Measurements from ENCODE around the gene OPN1SW.

OPN1SW gene

DNA sequence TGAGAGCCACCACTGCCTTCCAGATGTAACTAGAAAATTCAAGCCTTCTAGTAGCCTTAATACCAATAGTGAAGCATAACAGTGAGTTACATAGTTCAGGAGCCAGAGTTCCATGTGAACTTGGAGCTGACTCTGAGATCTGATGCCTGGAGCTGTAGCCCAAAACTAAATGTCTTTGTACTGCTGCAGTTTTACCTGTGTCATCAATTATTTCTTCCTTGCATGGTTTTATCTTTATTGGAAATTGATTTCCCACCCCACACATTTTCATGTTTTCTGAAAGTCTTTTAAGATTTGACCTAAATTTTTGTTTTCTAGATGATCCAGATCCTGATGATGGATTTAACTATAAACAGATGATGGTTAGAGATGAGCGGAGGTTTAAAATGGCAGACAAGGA lies 17.0 kb downstream of the OPN1SW start:
- DNase-seq (ENCODE audit: low spot score) = no peak

DNA sequence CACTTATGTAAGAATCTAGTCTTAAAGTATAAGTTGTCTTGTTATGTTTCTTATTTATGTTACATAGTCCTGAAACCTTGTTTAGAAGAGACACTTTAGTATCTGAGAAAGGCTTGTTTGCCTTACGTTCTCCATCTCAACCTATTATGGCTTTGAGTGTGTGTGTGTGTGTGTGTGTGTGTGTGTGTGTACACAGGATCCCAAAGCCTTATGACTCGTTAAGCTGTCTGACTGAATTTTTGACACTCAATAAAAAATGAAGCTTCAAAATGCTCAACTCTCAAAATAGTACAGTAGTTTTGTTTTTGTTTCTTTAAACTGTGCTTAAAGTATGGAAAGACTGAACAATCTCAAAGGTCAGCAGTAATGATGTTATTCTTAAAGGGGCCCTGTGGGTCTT lies 18.4 kb downstream of the OPN1SW start:
- no peak for DNase-seq (ENCODE audit: low spot score)

DNA sequence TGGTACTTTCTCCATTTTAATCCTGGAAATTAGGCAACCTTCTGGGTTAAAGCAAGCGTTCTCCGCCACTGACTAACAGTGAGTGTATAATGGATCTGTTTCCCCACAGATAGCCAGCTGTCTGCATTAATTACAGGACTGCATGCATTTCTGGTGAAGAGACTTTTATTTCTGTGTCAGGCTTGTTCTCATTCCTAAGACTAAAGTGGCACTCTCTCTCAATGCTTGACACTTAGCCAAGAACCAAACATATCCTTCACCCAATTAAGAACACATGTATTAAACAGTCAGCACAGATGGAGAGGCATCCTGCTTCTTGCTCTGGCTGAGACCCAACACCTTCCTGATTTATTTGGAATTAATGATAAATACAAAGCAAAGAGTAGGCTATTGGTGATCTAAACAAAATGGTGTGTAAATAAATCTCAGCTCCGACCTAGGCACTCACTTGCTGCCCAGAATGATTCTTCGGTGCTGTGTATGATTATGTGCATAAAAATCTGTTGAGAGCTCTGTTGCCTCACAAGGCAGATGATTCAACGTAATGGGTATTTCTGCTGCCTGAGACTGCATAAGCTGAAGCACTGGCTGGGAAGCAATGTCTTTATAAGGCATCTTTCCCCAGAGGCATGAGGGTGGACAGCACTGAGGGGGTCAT lies 19.6 kb downstream of the OPN1SW start:
- DNase-seq (ENCODE audit: low spot score) = peak; percentile 64

DNA sequence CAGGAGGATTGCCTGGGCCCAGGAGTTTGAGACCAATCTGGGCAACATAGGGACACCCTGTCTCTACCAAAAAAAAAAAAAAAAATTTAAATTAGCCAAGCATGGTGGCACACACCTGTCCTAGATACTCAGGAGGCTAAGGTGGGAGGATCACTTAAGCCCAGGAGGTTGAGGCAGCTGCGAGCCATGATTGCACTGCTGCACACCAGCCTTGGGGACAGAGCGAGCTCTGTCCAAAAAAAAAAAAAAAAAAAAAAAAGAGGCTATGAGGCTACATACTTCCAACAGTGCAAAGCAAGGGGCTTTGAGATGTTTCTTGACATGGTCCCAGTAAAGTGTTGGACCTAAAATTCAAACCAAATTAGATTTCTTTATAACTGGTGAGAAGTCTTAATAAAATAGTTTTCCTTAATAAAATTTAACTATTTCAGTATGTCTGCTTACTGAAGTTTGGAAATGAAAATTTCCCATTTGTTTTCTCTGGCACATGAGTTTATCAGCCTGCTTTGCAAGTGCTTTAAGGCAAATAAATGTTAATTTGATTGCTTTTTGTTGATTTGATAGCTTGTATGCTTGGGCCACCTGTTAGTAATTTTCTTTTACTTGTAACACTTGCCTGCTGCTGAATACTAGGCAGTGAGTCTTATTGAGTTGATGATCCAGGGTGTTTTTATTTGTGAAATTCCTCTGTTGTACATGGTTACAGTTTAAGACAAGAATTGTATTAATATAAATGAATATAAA lies 20.3 kb downstream of the OPN1SW start:
- no peak for DNase-seq (ENCODE audit: low spot score)

DNA sequence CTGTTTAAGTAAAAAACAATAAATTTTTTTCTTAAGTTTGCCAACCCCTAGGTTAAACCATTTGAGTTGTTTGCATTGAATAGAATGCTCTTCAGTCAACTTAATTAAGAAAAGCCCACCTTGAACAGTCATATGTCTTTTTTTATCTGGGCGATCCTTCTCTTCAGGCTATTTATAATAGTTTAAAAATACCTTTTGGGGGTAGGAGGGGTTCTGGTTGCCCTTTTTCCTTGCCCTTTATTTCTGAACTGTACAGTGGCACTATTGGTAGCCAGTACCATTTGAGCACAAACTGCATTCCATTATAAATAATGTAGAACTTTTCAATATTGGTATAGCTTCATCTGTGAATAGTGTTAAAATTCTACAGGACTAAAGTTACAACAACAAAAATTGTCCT lies 23.3 kb downstream of the OPN1SW start:
- no peak for DNase-seq (ENCODE audit: low spot score)

DNA sequence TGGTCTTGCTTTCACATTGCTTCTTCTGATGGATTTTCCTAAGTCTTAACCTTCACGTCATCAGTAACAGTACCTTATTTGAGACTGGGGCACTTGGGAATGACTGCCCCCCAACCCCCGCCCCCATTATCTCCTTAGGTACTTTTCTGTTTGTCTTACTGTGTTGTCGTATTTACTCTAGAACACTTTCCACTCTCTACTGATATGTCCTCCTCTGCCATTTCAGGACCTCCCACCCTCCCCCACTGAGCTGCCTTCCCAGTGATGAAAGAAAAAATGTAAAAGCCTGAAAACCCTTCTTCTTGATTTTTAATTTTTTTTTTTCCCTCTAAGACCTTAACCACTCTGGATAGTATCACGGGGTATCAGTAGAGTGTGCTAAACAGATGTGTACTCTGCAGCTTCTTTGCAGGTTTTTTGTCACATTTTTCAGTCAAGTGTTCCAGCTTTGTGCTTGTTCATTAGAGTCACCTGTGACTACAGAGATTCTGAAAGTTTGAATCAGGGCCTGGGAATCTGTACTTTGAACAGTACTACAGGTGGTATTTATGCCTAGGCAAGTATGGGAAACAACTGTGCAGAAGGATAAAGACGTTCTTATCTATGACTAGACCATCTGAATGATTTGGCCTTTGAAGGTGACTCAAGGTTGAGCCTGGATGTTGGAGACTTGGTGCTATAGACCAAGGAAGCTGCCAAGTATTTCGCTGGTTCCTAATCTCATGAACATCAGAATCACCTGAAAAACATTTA lies 28.1 kb downstream of the OPN1SW start:
- no peak for DNase-seq (ENCODE audit: low spot score)

DNA sequence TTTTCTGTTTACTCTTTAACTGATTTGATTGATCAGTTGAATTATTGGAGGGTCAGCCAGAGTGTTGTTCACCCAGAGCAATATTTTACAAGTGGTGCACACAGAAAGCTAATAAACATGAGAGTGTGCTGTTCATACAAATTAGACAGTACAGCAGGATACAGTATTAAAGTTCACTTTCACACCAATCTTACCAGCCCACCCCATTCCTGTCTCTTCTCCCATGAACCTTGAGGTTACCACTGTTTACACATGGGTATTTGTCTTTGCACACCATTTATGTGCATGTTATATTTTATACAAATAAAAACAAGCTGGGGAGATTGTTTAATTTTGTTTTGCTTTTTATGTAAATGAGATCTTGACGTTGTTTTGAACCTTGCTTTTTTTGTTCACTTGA lies 29.9 kb downstream of the OPN1SW start:
- DNase-seq (ENCODE audit: low spot score) = no peak

DNA sequence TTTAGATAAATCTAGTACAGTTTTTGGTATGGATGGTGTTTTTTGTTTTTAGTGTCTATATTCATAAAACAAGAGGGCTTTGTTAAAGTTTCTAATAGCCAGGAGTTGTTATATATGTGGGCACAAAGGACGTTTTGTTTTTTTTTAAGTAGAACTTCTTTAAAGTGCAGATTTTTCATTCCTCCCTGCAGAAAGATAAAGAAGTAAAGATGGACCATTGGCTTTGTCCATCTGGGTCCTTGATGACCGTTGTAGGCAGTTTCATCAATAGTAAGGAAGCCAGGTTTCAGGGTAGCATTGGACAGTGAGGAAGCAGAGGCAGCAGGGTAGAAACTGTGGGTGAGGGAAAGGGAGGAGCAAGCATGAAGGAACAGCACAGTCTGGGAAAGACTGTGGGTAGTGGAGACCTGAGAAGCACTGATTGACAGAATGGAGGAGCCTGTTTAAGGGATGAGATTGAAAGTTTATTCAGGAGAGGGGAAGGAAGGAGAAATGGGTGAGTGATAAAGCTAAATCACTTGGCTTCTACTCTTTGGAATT lies 31.2 kb downstream of the OPN1SW start:
- no peak for DNase-seq (ENCODE audit: low spot score)

DNA sequence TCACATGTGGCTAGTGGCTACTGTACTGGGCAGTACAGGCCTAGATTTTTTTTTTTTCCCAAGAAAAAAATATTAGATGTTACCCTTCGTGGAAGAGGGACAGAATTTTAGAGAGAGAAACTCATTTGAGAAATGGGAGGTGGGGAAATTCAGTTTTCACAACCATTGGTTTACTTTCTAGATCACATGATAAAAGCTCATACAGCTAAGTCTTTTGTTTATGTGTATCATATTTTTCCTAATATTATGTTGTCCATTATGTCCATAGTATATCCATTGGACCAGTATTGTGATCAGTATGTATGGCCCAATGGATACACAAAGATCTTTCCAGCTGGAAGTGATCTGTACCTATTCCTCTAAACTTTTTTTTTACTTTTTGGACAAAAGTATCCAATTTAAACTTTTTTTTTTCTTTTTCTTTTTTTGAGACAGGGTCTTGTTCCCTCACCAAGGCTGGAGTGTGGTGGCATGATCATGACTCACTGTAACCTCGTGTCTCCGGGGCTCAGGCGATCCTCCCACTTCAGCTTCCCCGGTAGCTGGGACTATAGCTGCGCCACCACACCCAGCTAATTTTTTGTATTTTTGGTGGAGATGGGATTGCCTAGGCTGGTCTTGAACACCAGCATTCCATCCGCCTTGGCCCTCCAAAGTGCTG lies 32.4 kb downstream of the OPN1SW start:
- no peak for DNase-seq (ENCODE audit: low spot score)

DNA sequence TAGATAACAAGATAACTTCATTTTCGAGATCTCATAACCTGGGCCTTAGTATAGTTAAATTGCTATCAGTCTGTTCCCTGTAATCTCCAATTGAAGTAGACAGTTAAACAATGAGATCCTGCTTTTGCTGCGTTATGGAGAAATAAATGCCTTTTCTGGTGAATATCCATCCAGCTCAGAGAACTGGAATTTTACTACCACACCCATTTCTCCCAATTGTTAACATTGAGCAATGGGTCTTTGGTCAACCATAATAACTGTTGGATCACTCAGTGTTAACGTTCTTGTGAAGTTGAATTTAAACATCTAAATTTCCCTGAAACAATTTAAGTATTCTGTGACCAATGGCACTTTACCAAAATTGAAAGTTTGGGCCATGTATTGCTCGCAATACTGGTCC lies 33.4 kb downstream of the OPN1SW start:
- DNase-seq (ENCODE audit: low spot score) = no peak

DNA sequence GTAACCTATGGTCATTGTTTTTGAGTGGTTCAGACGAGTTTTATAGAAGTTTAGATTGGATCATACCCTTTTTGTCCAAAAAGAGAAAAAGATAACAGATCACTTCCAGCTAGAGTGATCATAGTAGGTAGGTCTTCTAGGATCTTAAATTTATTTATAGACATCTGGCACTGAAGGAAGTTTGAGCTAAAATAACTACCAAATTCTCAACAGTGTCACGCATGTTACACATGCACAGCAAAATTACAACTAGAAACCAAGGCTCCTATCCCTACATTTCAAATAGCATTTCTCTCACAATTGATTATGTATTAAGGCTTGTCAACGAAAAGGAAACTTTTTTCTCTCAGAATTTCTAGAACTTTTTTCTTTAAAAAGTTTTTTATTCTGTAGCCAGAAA lies 34.1 kb downstream of the OPN1SW start:
- no peak for DNase-seq (ENCODE audit: low spot score)

DNA sequence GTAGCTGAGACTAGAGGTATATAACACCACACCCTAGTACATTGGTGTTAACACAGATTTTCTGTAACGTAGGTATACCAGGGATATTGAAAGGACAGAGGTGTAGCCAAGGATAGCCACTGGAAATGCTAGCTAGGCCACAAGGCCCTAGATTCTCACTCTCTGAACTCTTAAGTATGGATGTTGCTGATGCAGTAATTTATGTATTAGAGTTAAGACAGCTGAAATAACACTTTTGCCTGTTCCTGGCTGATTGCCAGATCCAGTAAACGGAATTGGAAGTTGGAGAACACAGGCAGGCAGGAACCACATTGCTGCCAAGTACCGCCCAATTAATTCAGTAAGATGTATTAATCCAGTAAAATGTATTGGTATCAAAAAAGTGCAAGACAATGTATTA lies 34.6 kb downstream of the OPN1SW start:
- DNase-seq (ENCODE audit: low spot score) = no peak

DNA sequence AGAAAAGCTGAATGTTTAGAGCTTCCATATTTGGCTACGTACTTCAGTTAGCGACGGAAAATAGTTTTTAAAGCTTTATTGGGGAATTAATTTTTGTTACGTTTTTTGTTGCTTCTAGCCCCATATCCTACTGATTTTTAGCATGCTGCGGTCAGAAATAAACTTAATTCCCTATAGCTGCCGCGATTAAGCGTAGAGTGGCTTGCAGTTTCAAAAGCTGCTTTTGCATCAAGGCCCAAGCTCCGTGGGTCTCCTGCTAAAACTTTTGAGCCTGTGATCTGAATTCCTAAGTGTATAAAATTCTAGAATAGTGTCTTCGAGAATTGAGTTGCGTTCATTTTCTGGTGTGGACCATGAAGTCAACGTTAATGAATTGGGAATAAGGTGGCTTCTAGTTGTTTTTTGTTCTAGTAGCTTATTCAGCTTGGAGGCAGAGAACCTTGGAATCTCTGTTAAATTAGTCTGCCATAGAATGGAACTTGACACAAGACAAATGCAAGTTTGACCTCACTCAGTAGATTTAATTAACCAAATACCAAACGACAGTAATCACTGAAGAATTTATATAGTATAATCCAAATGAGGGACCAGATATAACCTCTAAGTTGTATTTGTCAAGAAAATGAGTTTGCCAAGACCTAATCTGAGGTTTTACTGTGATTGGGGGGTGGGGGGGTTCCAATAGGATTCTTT lies 35.5 kb downstream of the OPN1SW start:
- no peak for DNase-seq (ENCODE audit: low spot score)

DNA sequence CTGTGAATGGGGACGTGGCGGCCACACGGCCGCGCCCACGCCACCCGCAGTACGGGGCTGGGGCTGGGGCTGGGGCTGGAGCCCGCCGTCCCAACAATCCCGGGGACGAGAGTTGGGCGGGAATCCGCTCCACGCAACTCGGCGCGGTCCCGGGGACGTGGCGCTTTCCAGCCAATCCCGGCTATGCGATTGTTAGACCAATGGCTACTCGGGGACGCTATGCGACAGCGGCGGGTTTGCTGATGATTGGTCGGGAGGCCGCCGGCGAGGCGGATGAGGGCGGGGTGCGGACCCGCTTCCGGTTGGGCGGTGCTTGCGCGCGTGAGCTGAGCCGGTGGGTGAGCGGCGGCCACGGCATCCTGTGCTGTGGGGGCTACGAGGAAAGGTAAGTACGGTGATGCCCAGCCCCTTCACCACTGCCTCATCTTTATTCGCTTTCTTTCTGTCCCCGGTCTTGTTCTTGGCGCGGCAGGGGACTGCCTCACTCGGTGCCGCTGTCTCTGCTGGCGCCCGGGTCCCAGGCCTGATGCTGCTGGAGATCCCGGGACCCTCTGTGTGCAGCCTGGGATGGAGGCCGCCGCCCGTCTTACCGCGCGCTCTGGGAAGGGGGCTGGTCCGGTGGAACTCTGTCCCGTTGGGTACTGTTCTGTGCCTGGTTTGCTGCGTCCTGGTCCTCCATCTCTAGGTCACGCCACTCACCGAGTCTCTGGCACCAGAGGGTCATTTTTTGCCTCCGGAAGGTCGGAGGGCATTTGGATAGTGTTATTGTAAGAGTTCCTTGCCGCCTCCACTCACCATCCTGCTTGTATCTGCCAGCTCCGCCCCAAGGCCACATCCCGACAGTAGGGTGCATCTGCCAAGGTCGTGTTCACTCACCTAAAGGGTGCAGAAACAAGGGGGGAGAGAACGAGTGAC lies 36.3 kb downstream of the OPN1SW start, which contains the start of gene CALU:
Gene CALU (plus strand): TSS at position 312 of the 915 bp plus-strand sequence. CDS start 9,225 bp downstream, outside the sequence.
- peak; percentile 96 for DNase-seq (ENCODE audit: low spot score)

DNA sequence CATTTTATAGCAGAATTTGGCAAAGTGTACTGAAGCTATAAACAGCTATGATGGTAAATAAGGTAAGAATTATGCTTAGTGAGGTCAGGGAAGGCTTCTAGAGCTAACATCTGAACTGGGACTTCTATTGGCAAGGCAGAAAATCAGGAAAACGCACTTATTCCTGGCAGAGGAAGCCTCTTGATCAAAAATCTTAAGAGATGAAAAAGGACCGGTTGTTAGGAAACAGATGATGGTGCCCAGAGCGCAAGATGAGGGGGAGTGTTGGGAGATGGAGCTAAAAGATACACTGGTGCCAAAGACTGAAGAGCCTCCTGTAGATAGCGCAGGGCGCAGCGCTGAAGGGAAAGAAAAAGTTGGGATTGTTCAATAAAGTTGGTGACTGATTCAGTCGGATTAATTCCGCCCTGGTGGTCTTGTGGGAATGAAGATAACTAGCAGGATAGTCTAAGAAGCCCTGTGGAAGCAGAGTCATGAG lies 37.0 kb downstream of the OPN1SW start:
- DNase-seq (ENCODE audit: low spot score) = no peak

DNA sequence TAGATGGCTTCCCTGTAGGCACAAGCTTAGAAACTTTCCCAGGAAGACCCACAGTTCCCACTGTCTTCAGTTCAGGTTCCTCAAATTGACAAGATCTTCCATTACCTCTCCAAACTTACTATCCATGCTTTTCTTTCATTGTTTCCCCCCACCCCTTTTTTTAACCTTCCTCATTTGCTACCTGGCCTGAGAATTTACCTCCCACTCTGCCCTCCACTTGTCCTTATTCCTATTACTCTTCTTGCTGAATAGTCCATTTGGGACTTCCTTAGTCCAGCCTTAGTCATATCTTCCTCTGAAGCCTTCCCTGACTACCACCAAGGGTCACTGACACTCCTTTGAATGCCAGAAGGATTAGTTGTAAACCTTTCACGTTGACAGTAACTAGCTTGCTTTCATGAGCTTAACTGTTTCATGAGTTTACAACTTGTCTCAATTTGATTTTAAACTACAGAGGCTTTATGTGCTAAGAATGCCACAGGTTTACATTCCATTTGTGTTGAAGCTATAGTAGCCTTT lies 37.7 kb downstream of the OPN1SW start:
- DNase-seq (ENCODE audit: low spot score) = no peak

DNA sequence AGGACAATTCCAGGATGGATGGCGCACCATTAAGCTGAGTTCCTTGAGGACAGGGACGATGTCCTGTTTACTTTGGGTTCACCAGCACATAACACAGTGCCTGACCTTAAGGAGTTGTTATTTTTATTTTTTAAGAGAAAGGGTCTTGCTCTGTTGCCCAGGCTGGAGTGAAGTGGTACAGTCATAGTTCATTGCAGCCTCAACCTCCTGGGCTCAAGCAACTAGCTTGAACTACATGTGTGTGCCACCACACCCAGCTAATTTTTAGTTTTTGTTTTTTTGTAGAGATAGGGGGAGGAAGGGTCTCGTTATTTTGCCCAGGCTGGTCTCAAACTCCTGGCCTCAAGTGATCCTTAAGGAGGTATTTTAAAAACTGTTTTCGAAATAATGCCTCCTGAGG lies 38.2 kb downstream of the OPN1SW start:
- no peak for DNase-seq (ENCODE audit: low spot score)

DNA sequence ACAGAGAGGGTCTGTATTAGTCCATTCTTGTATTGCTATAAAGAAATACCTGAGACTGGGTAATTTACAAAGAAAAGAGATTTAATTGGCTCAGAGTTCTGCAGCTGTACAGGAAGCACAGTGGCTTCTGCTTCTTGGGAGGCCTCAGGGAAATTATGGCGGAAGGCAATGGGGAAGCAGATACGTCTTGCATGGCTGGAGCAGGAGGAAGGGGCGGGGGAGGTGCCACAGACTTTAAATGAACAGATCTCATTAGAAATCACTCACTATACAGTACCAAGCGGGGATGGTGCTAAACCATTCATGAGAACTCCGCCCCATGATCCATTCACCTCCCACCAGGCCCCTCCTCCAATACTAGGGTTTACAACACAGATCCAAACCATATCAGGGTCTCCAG lies 40.2 kb downstream of the OPN1SW start:
- DNase-seq (ENCODE audit: low spot score) = no peak

DNA sequence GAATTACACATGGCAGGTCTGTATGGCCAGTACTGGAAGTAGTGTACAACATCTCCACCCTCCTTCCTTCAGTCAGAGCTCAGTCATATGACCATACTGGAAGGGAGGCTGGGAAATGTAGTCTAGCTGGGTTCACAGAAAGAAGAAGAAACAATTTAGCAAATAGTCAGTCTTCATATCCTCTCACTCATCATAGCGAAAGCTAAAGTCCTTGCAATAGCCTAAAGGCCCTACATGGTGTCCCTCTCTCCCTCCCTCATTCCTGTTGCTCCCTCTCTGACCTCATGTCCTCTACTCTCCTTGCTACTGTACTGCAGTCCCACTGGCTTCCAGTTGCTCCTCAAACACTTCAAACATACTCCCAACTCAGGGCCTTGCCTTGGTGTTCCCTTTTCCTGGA lies 40.7 kb downstream of the OPN1SW start:
- no peak for DNase-seq (ENCODE audit: low spot score)

DNA sequence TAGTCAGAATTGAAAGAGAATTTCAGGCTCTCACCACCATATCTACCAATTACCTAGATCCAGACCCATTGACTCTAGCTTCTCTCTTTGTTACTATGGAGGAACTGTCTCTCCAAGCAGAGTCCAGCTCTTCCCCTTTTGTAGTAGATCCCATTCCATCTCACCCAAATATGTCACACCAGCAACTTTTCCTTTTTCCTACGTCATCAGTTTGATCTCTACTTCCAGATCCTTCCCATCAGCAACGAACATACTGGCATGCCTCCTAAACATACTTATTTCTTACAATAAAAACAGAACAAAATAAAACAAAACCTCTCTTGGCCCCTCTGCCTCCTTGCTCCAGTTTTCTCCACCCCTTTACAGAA lies 42.3 kb downstream of the OPN1SW start:
- DNase-seq (ENCODE audit: low spot score) = no peak

Data from cerebellar cortex (tissue), 1 donor.